ENCODE measurements around the gene TAB2. TPM values are rescaled to one million over a fixed set of nuclear protein-coding genes. Genes with fewer than 3 reads are reported as not detected.

The TAB2 gene
- total and polyA plus RNA-seq, 2 experiments from 2014 or later: 13.8 to 39.0 TPM

- Histone ChIP-seq H3K4me3 (no peak overlapping the region), H3K27ac (peak overlapping the region; percentile 86), H3K36me3 (no peaks in the 10 kb centered on the region), H3K9me3 (ENCODE audit: low read depth) (no peaks in the 10 kb centered on the region), H3K4me1 (ENCODE audit: low read depth) (peaks cover 71% of the 10 kb centered on the region), H3K27me3 (no peaks in the 10 kb centered on the region)
- DNase-seq (ENCODE audit: low read depth in 1 of 2, low spot score in 1 of 2): peak in 1 of 2 donors; percentile 51
- TF ChIP-seq CTCF (IDR thresholded peaks at IDR 0.05; ENCODE audit: low read depth, low read length): no peak
Measured at GRCh38 chr6:149335924-149336608, 18.6 kb downstream of the TAB2 start.

DNA sequence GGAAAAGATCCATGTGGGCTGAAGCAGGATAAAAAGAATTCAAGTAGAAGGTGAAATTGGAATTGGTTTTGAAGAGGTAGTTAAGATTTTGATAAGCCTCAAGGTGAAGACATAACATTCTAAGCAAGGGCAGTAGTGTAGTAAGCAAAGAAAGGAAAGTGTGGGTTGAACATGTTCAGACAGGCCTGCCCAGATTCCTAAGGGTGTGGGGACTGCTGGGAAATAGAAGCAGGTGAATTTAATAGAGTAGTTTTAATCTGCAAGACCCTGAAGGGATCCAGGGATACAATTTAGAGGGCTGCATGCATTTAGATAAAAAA is 19.1 kb downstream of the TAB2 start:
- no peak overlapping the region for H3K4me3 ChIP-seq
- no peaks in the 10 kb centered on the region for H3K9me3 ChIP-seq (ENCODE audit: low read depth)
- no peaks in the 10 kb centered on the region for H3K27me3 ChIP-seq
- DNase-seq (ENCODE audit: low read depth in 1 of 2, low spot score in 1 of 2): peak in 1 of 2 donors; percentile 29
- no peak for TF ChIP-seq CTCF (IDR thresholded peaks at IDR 0.05; ENCODE audit: low read depth, low read length)
- no peaks in the 10 kb centered on the region for H3K36me3 ChIP-seq
- H3K4me1 ChIP-seq (ENCODE audit: low read depth): peaks cover 71% of the 10 kb centered on the region
- H3K27ac ChIP-seq: peak overlapping the region; percentile 86

DNA sequence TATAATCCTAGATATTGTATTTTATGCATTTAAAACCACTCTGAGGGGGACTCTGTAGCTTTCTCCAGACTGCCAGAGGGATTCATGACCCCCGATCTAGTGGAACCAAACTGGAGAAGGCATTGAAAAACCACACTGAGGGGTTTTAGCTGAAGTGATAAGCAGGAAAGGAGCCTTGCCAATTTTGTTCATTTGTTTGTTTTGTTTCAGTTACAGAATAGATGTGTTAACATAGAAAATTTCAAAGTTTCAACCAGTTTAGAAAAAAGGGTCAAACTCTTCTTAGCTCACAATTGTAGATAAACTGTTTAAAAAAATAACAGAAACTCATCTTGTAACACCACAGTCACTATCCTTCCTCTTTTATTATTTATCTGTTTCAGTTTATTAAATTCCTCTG is 19.8 kb downstream of the TAB2 start:
- H3K4me3 ChIP-seq: no peak overlapping the region
- DNase-seq (ENCODE audit: low read depth in 1 of 2, low spot score in 1 of 2): no peak
- H3K27me3 ChIP-seq: no peaks in the 10 kb centered on the region
- TF ChIP-seq CTCF (IDR thresholded peaks at IDR 0.05; ENCODE audit: low read depth, low read length): no peak
- H3K4me1 ChIP-seq (ENCODE audit: low read depth): peaks cover 64% of the 10 kb centered on the region
- no peaks in the 10 kb centered on the region for H3K36me3 ChIP-seq
- H3K9me3 ChIP-seq (ENCODE audit: low read depth): no peaks in the 10 kb centered on the region
- H3K27ac ChIP-seq: peak overlapping the region; percentile 86

GRCh38 chr6:149340200-149340599 is 22.7 kb downstream of the TAB2 start:
- no peak for DNase-seq (ENCODE audit: low read depth in 1 of 2, low spot score in 1 of 2)
- H3K36me3 ChIP-seq: no peaks in the 10 kb centered on the region
- H3K4me3 ChIP-seq: no peak overlapping the region
- no peak for TF ChIP-seq CTCF (IDR thresholded peaks at IDR 0.05; ENCODE audit: low read depth, low read length)
- H3K9me3 ChIP-seq (ENCODE audit: low read depth): no peaks in the 10 kb centered on the region
- no peaks in the 10 kb centered on the region for H3K27me3 ChIP-seq
- H3K4me1 ChIP-seq (ENCODE audit: low read depth): peaks cover 37% of the 10 kb centered on the region
- no peak overlapping the region for H3K27ac ChIP-seq

- Histone ChIP-seq H3K27me3 (no peaks in the 10 kb centered on the region), H3K4me3 (no peak overlapping the region), H3K9me3 (ENCODE audit: low read depth) (no peaks in the 10 kb centered on the region), H3K27ac (no peak overlapping the region), H3K4me1 (ENCODE audit: low read depth) (peaks cover 19% of the 10 kb centered on the region), H3K36me3 (no peaks in the 10 kb centered on the region)
- no peak for DNase-seq (ENCODE audit: low read depth in 1 of 2, low spot score in 1 of 2)
- TF ChIP-seq CTCF (IDR thresholded peaks at IDR 0.05; ENCODE audit: low read depth, low read length): no peak
Measured at GRCh38 chr6:149342525-149342924, 25.0 kb downstream of the TAB2 start.
